Esophagus squamous epithelium (tissue), 4 donors: ENCODE results near the gene RAMP3.

Experiments
- CTCF ChIP-seq, 6 experiments: fragments of 450-650 bp in 4 of 6; fragments of 200-600 bp in 2 of 6; sonication (generic) in 2 of 6; IDR thresholded peaks; one replicate each; pipeline ENCODE4 v1.5.1; 2016 to 2019; ENCODE audit warnings: antibody characterized with exemption in 6 of 6, mild to moderate bottlenecking in 4 of 6, moderate library complexity in 4 of 6
- POLR2A ChIP-seq, 4 donors: fragments of 450-650 bp; IDR thresholded peaks; one replicate each; pipeline ENCODE4 v1.6.1; 2017; ENCODE audit warnings: antibody characterized with exemption in 4 of 4, mild to moderate bottlenecking in 4 of 4, moderate library complexity in 3 of 4

- TF ChIP-seq CTCF (IDR thresholded peaks at IDR 0.05): no peak
- TF ChIP-seq POLR2A (IDR thresholded peaks at IDR 0.05): no peak
Measured at GRCh38 chr7:45224832-45225231, 67.2 kb downstream of the RAMP3 start.
